Adrenal gland (tissue), 12 donors: ENCODE data around the gene SMIM24. TPM values are rescaled to one million over a fixed set of nuclear protein-coding genes. Genes with fewer than 3 reads are reported as not detected.

Experiments
- DNase-seq, 7 donors: peaks; one replicate each; pipeline ENCODE4 v3.0.0-alpha.2; 2019 to 2020
- H3K27ac ChIP-seq, 5 donors: fragments of 200-600 bp; sonication (generic) in 4 of 5; 1 replicate in 3 of 5; 2 replicates in 2 of 5; pipeline versions ENCODE4 v1.5.1 to v1.8.0; 2016 to 2020; ENCODE audit warnings: mild to moderate bottlenecking in 1 of 5
- H3K27me3 ChIP-seq: fragments of 200-600 bp; 2 replicates; pipeline ENCODE4 v1.8.0; 2021
- H3K36me3 ChIP-seq, 2 donors: fragments of 200-600 bp; replicated peaks in 1 of 2; 1 replicate in 1 of 2; 2 replicates in 1 of 2; pipeline versions ENCODE4 v1.5.1 to v1.8.0; 2018 to 2022
- H3K4me1 ChIP-seq, 2 donors: fragments of 200-600 bp; replicated peaks in 1 of 2; 1 replicate in 1 of 2; 2 replicates in 1 of 2; pipeline versions ENCODE4 v1.5.1 to v1.8.0; 2018 to 2021
- H3K4me3 ChIP-seq, 4 donors: fragments of 200-600 bp; sonication (generic) in 3 of 4; one replicate each; pipeline ENCODE4 v1.5.1; 2016 to 2018
- H3K9me3 ChIP-seq, 3 donors: fragments of 200-600 bp; sonication (generic) in 1 of 3; replicated peaks in 1 of 3; 1 replicate in 2 of 3; 2 replicates in 1 of 3; pipeline versions ENCODE4 v1.5.1 to v1.8.0; 2016 to 2021
- CTCF ChIP-seq, 6 experiments: fragments of 450-650 bp in 4 of 6; fragments of 200-600 bp in 2 of 6; sonication (generic) in 1 of 6; IDR thresholded peaks; 1 replicate in 5 of 6; 2 replicates in 1 of 6; pipeline versions ENCODE4 v1.5.1 to v1.8.0; 2016 to 2021; ENCODE audit warnings: antibody characterized with exemption in 6 of 6, mild to moderate bottlenecking in 2 of 6, moderate library complexity in 1 of 6
- POLR2A ChIP-seq, 2 donors: fragments of 450-650 bp; IDR thresholded peaks; one replicate each; pipeline ENCODE4 v1.6.1; 2017; ENCODE audit warnings: antibody characterized with exemption in 2 of 2, mild to moderate bottlenecking in 2 of 2, moderate library complexity in 1 of 2
- WGBS, 4 donors: extraction: QIAGEN DNeasy Blood & Tissue Kit in 2 of 4; methylation state at CpG; one replicate each; pipeline versions ENCODE4 v1.1.5 to v1.1.7; 2013 to 2017; 5-methylcytosine and 5-hydroxymethylcytosine counted together
- intact Hi-C, 2 donors: fragments of 100-400 bp; cut with DNase I; formaldehyde crosslinking; loops; one replicate each; pipeline versions ENCODE4 v1.14.1 to v1.15.0; 2022 to 2023
- polyA plus RNA-seq, 3 donors: library from polyadenylated mRNA; stranded (reverse); fragments of 200-250 nt in 2 of 3; fragments of 350-450 nt in 1 of 3; fragmentation: Illumina TruSeq in 1 of 3; extraction: RNeasy Lipid Tissue Mini Kit (QIAGEN cat#74804) in 1 of 3; gene quantifications; one replicate each; pipeline ENCODE4 v1.2.3, GENCODE V29; 2013 to 2014
- total RNA-seq, 9 donors: library from RNA; depleted of rRNA in 4 of 9; stranded (reverse); fragments of >200 nt in 4 of 9; fragments of 120-200 nt in 1 of 9; fragmentation: NEBNext Ultra II Directional in 1 of 9; extraction: Animal tissue kit (Norgen Biotek cat#: 25700) in 1 of 9; gene quantifications; one replicate each; pipeline versions ENCODE4 v1.1.0 to v1.2.4, GENCODE V29; 2013 to 2023
- donor health status: healthy with polysubstance abuse.
- donor health status: Bipolar disorder and iron deficiency.
- donor health status: DM: yes; HTN: yes; CAD: no.
- donor health status: DM: no; HTN: no; CAD: no.
- donor health status: DM: no; HTN: no; CAD: no.
- donor health status: DM: yes; HTN: yes; CAD: no.

The SMIM24 gene
- total and polyA plus RNA-seq, 12 donors, result 0.36 to 0.48 TPM; not detected in 10

GRCh38 chr19:3467437-3468198, 12.7 kb downstream of the SMIM24 start:
- peak overlapping the region in 1 of 5 donors; percentile 8 for H3K27ac ChIP-seq
- H3K36me3 ChIP-seq, result peaks cover 0 to 15% of the 10 kb centered on the region in 2 donors
- 66 to 80% (median 75%) methylated on average over 7 to 10 of the region's 10 CpGs for WGBS, 4 donors
- no peaks in the 10 kb centered on the region for H3K27me3 ChIP-seq
- H3K9me3 ChIP-seq, result no peaks in the 10 kb centered on the region
- peaks cover 0 to 14% of the 10 kb centered on the region in 2 donors for H3K4me1 ChIP-seq
- DNase-seq, result peak in 1 of 7 donors; percentile 57
- intact Hi-C loops, result no loop called here
- TF ChIP-seq POLR2A (IDR thresholded peaks at IDR 0.05), result no peak
- TF ChIP-seq CTCF (IDR thresholded peaks at IDR 0.05), result no peak
- H3K4me3 ChIP-seq, result no peak overlapping the region

GRCh38 chr19:3466635-3467034, 13.7 kb downstream of the SMIM24 start:
- intact Hi-C loops, result no loop called here
- no peaks in the 10 kb centered on the region for H3K27me3 ChIP-seq
- no peak overlapping the region for H3K4me3 ChIP-seq
- H3K27ac ChIP-seq, result peak overlapping the region in 1 of 5 donors; percentile 12
- peaks cover 0 to 9% of the 10 kb centered on the region in 2 donors for H3K4me1 ChIP-seq
- 72 to 83% (median 82%) methylated on average over 8 to 9 of the region's 9 CpGs for WGBS, 4 donors
- H3K9me3 ChIP-seq, result no peaks in the 10 kb centered on the region
- H3K36me3 ChIP-seq, result peaks cover 0 to 25% of the 10 kb centered on the region in 2 donors
- no peak for DNase-seq
- no peak for TF ChIP-seq CTCF (IDR thresholded peaks at IDR 0.05)
- no peak for TF ChIP-seq POLR2A (IDR thresholded peaks at IDR 0.05)

- whole genome bisulfite sequencing, 4 donors, result 82 to 96% (median 86%) methylated on average over 4 to 7 of the region's 7 CpGs
- peaks cover 0 to 9% of the 10 kb centered on the region in 2 donors for H3K4me1 ChIP-seq
- peak in 1 of 7 donors; percentile 62 for DNase-seq
Observed at GRCh38 chr19:3465552-3465951, 14.8 kb downstream of the SMIM24 start.

More at GRCh38 chr19:3465552-3465951, 14.8 kb downstream of the SMIM24 start:
- no peaks in the 10 kb centered on the region for H3K9me3 ChIP-seq
- no peaks in the 10 kb centered on the region for H3K27me3 ChIP-seq
- intact Hi-C loops, result no loop called here
- H3K4me3 ChIP-seq, result no peak overlapping the region
- peak overlapping the region in 2 of 5 donors; percentile 52 to 57 for H3K27ac ChIP-seq
- H3K36me3 ChIP-seq, result peaks cover 0 to 35% of the 10 kb centered on the region in 2 donors
- TF ChIP-seq CTCF (IDR thresholded peaks at IDR 0.05) (no peak), POLR2A (IDR thresholded peaks at IDR 0.05) (no peak)
